ENCODE results near the gene OCA2. TPM values are rescaled to one million over a fixed set of nuclear protein-coding genes. Genes with fewer than 3 reads are reported as not detected.

OCA2 gene
- total and polyA plus RNA-seq, 12 donors, result 0.13 to 0.44 (median 0.23) TPM; not detected in 7

DNA sequence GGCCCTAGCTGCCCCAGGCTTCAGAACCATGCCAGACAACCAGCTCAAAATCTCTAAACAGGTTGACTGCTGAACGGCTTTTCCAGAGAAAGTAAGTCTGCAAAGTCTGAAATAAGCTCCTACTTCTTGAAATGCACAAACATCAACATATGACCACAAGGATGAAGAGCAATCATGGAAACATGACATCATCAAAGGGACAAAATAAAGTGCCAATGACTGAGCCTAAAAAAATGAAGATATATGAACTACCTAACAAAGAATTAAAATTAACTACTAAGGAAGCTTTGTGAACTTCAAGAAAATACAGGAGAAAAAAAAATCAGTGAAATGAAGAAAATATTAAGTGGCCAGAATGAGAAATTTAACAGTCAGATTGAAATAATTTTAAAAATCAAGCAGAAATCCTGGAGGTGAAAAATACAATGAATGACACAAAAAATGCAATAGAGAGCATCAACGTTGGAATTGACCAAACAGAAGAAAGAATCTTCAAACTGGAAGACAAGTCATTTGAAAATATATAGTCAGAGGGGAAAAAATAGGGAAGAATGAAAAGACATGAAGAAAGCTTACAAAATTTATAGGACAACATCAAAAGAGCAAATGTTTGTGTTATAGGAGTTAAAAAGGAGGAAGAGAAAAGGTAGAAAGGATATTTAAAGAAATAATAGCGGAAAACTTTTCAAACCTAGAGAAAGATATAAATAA is 364.2 kb downstream of the OCA2 start:
- Histone ChIP-seq H3K4me3 (no peak overlapping the region), H3K27ac (no peak overlapping the region), H3K27me3 (no peaks in the 10 kb centered on the region), H3K9me3 (replicated peaks in 1 of 3) (peaks cover 0 to 8% (median 0%) of the 10 kb centered on the region in 3 donors), H3K4me1 (replicated peaks in 1 of 2) (no peaks in the 10 kb centered on the region), H3K36me3 (replicated peaks in 1 of 2) (no peaks in the 10 kb centered on the region)
- DNase-seq, result no peak
- WGBS, 4 donors, result 88 to 95% (median 90%) methylated on average over 3 of the region's 3 CpGs
- TF ChIP-seq, protein P1, sequence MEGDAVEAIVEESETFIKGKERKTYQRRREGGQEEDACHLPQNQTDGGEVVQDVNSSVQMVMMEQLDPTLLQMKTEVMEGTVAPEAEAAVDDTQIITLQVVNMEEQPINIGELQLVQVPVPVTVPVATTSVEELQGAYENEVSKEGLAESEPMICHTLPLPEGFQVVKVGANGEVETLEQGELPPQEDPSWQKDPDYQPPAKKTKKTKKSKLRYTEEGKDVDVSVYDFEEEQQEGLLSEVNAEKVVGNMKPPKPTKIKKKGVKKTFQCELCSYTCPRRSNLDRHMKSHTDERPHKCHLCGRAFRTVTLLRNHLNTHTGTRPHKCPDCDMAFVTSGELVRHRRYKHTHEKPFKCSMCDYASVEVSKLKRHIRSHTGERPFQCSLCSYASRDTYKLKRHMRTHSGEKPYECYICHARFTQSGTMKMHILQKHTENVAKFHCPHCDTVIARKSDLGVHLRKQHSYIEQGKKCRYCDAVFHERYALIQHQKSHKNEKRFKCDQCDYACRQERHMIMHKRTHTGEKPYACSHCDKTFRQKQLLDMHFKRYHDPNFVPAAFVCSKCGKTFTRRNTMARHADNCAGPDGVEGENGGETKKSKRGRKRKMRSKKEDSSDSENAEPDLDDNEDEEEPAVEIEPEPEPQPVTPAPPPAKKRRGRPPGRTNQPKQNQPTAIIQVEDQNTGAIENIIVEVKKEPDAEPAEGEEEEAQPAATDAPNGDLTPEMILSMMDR (IDR thresholded peaks at IDR 0.05), result no peak
- no peak for TF ChIP-seq POLR2A (IDR thresholded peaks at IDR 0.05)
- intact Hi-C loops (cut with DNase I), result no loop called here

- intact Hi-C loops (cut with DNase I), result no loop called here
- no peak for DNase-seq
- Histone ChIP-seq H3K27ac (no peak overlapping the region), H3K4me1 (replicated peaks in 1 of 2) (no peaks in the 10 kb centered on the region), H3K36me3 (replicated peaks in 1 of 2) (no peaks in the 10 kb centered on the region), H3K4me3 (no peak overlapping the region), H3K9me3 (replicated peaks in 1 of 3) (peaks cover 0 to 8% (median 0%) of the 10 kb centered on the region in 3 donors), H3K27me3 (no peaks in the 10 kb centered on the region)
- WGBS, 4 donors, result 55 to 67% (median 61%) methylated on average over 1 of the region's 1 CpG
- TF ChIP-seq POLR2A (IDR thresholded peaks at IDR 0.05), result no peak
- TF ChIP-seq, protein P1 (IDR thresholded peaks at IDR 0.05), result no peak
Measured at GRCh38 chr15:27731776-27732175, 367.3 kb downstream of the OCA2 start.

DNA sequence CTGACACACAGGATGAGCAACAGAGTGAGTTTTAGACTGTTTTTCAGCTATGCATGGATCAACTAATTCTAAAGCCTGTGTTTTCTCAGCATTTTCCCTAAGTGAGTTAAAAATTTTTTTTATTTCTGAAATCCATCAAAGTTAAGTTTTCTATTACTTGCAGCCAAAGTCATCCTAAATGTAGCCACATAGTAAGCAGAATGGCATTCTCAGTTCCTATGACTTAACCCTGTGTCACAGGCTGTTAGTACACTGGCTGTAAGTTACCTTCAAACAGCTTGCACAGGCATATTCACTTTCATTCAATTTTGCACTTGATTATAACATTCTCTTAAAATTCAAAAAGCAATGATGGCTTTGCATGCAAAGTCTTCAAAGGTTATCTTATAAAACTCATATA is 368.2 kb downstream of the OCA2 start:
- Histone ChIP-seq H3K27me3 (no peaks in the 10 kb centered on the region), H3K27ac (no peak overlapping the region), H3K4me3 (no peak overlapping the region), H3K4me1 (replicated peaks in 1 of 2) (no peaks in the 10 kb centered on the region), H3K9me3 (replicated peaks in 1 of 3) (peaks cover 0 to 8% (median 0%) of the 10 kb centered on the region in 3 donors), H3K36me3 (replicated peaks in 1 of 2) (no peaks in the 10 kb centered on the region)
- no peak for DNase-seq
- TF ChIP-seq POLR2A (IDR thresholded peaks at IDR 0.05), result no peak
- TF ChIP-seq, protein P1 (IDR thresholded peaks at IDR 0.05), result no peak
- intact Hi-C loops (cut with DNase I), result no loop called here

GRCh38 chr15:27725731-27726130 is 373.4 kb downstream of the OCA2 start:
- Histone ChIP-seq H3K27ac (no peak overlapping the region), H3K27me3 (no peaks in the 10 kb centered on the region), H3K4me3 (no peak overlapping the region), H3K9me3 (replicated peaks in 1 of 3) (no peaks in the 10 kb centered on the region), H3K4me1 (replicated peaks in 1 of 2) (no peaks in the 10 kb centered on the region), H3K36me3 (replicated peaks in 1 of 2) (no peaks in the 10 kb centered on the region)
- no peak for DNase-seq
- intact Hi-C loops (cut with DNase I), result no loop called here
- WGBS, 4 donors, result 74 to 83% (median 75%) methylated on average over 3 of the region's 3 CpGs
- no peak for TF ChIP-seq POLR2A (IDR thresholded peaks at IDR 0.05)
- TF ChIP-seq, protein P1 (IDR thresholded peaks at IDR 0.05), result no peak
